Uterus (tissue), 4 donors: ENCODE data around the gene GALNTL6. TPM values are rescaled to one million over a fixed set of nuclear protein-coding genes. Genes with fewer than 3 reads are reported as not detected.

Experiments used
- DNase-seq, 2 donors: peaks; one replicate each; pipeline ENCODE4 v3.0.0-alpha.2; 2019 to 2020
- H3K27ac ChIP-seq, 2 donors: fragments of 200-600 bp; sonication (generic); 1 replicate in 1 of 2; 2 replicates in 1 of 2; pipeline ENCODE4 v1.5.1; 2016 to 2018
- H3K27me3 ChIP-seq, 2 donors: fragments of 200-600 bp; sonication (generic); one replicate each; pipeline ENCODE4 v1.5.1; 2018 to 2019; ENCODE audit warnings: control low read depth in 1 of 2
- H3K36me3 ChIP-seq, 2 donors: fragments of 200-600 bp; sonication (generic); one replicate each; pipeline ENCODE4 v1.5.1; 2019; ENCODE audit warnings: control low read depth in 1 of 2
- H3K4me1 ChIP-seq, 2 donors: fragments of 200-600 bp; sonication (generic); one replicate each; pipeline ENCODE4 v1.5.1; 2018 to 2019; ENCODE audit warnings: control low read depth in 1 of 2
- H3K4me3 ChIP-seq, 2 donors: fragments of 200-600 bp; sonication (generic); 1 replicate in 1 of 2; 2 replicates in 1 of 2; pipeline ENCODE4 v1.5.1; 2018 to 2019; ENCODE audit warnings: mild to moderate bottlenecking in 1 of 2
- H3K9me3 ChIP-seq, 2 donors: fragments of 200-600 bp; sonication (generic); one replicate each; pipeline ENCODE4 v1.5.1; 2019; ENCODE audit warnings: control low read depth in 1 of 2
- POLR2A ChIP-seq, 2 donors: fragments of 450-650 bp; IDR thresholded peaks; one replicate each; pipeline ENCODE4 v1.6.1; 2016; ENCODE audit warnings: antibody characterized with exemption in 2 of 2, mild to moderate bottlenecking in 1 of 2, moderate library complexity in 1 of 2
- intact Hi-C: fragments of 100-400 bp; cut with DNase I; formaldehyde crosslinking; loops from one replicate; pipeline ENCODE4 v1.15.1; 2023; ENCODE audit warnings: low total_unique reads
- total RNA-seq, 4 donors: library from RNA; depleted of rRNA in 3 of 4; stranded (reverse); fragments of >200 nt in 3 of 4; gene quantifications; one replicate each; pipeline versions ENCODE4 v1.1.0 to v1.2.4, GENCODE V29; 2014 to 2023
- TF ChIP-seq, protein P1 (sequence below), 4 experiments: fragments of 200-600 bp in 2 of 4; fragments of 450-650 bp in 2 of 4; sonication (generic) in 2 of 4; IDR thresholded peaks; one replicate each; pipeline ENCODE4 v1.5.1; 2016 to 2019; ENCODE audit warnings: antibody characterized with exemption in 4 of 4, mild to moderate bottlenecking in 2 of 4, moderate library complexity in 1 of 4
- donor health status: DM: yes; HTN: yes; CAD: no.

Gene GALNTL6
- total RNA-seq, 4 donors from 2014 or later, result 2.6 TPM; not detected in 3

DNA sequence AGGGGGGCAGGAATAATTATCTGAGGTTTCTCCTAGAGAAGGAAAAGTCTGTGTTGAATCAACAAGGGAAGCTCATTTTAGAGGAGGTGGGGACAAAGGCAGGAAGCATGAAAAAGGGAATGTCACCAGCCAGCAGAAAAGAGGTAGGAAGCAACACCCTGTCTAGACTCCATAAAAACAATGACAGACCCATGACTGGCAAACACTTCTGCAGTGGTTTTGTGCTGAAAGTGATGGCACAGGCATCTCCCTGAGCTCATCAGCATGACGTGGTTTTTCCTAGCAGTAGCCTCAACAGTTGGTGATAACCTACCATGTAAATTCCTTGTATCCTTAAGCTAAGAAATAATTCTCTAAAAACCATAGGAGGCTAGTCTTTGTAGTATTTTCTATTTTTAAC, 1244.7 kb downstream of the GALNTL6 start:
- no peaks in the 10 kb centered on the region for H3K36me3 ChIP-seq
- intact Hi-C loops, result no loop called here
- no peak for TF ChIP-seq POLR2A (IDR thresholded peaks at IDR 0.05)
- TF ChIP-seq, protein P1, sequence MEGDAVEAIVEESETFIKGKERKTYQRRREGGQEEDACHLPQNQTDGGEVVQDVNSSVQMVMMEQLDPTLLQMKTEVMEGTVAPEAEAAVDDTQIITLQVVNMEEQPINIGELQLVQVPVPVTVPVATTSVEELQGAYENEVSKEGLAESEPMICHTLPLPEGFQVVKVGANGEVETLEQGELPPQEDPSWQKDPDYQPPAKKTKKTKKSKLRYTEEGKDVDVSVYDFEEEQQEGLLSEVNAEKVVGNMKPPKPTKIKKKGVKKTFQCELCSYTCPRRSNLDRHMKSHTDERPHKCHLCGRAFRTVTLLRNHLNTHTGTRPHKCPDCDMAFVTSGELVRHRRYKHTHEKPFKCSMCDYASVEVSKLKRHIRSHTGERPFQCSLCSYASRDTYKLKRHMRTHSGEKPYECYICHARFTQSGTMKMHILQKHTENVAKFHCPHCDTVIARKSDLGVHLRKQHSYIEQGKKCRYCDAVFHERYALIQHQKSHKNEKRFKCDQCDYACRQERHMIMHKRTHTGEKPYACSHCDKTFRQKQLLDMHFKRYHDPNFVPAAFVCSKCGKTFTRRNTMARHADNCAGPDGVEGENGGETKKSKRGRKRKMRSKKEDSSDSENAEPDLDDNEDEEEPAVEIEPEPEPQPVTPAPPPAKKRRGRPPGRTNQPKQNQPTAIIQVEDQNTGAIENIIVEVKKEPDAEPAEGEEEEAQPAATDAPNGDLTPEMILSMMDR (IDR thresholded peaks at IDR 0.05), result no peak
- H3K27ac ChIP-seq, result no peak overlapping the region
- DNase-seq, result no peak
- no peaks in the 10 kb centered on the region for H3K27me3 ChIP-seq
- H3K9me3 ChIP-seq, result no peaks in the 10 kb centered on the region
- H3K4me1 ChIP-seq, result no peaks in the 10 kb centered on the region
- H3K4me3 ChIP-seq, result no peak overlapping the region

DNA sequence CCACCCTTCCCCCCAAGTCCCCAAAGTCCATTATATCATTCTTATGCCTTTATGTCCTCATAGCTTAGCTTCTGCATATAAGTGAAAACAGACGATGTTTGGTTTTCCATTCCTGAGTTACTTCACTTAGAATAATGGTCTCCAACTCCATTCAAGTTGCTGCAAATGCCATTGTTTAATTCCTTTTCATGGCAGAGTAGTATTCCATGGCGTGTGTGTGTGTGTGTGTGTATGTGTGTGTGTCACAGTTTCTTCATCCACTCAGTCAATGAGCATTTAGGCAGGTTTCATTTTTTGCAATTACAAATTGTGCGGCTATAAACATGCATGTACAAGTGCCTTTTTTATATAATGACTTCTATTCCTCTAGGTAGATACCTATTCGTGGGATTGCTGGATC, 1248.0 kb downstream of the GALNTL6 start:
- Histone ChIP-seq H3K4me1 (no peaks in the 10 kb centered on the region), H3K36me3 (no peaks in the 10 kb centered on the region), H3K27ac (no peak overlapping the region), H3K9me3 (no peaks in the 10 kb centered on the region), H3K27me3 (no peaks in the 10 kb centered on the region), H3K4me3 (no peak overlapping the region)
- no peak for DNase-seq
- intact Hi-C loops, result no loop called here
- TF ChIP-seq, protein P1 (IDR thresholded peaks at IDR 0.05), result no peak
- TF ChIP-seq POLR2A (IDR thresholded peaks at IDR 0.05), result no peak

DNA sequence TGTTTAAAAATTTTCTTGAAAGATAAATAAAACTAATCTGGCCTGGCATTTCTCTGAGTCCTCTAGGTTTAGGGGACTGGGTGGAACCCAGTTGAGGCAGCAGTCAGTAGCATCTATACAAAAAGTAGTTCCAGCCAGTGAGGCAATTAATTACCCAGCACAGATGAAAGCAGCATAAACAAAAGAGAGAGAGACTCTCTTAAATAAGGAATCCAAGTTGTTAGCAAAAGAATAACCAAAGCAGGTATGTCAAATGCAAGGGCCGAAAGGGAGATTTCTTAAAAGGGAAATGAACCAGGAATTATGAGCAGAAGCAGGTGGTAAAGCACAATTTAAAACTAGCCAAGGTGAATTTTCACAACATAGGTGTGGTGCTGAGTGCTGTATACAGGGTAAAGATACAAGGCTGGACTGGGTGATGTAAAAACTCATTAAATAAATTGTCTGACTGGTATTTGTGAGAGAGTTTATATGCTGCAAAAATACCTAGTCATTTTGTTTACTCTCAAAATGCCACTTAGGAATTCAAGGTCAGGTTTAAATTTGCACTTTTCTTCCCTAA, 1260.8 kb downstream of the GALNTL6 start:
- intact Hi-C loops, result no loop called here
- H3K27ac ChIP-seq, result no peak overlapping the region
- no peaks in the 10 kb centered on the region for H3K9me3 ChIP-seq
- H3K27me3 ChIP-seq, result no peaks in the 10 kb centered on the region
- DNase-seq, result no peak
- no peak overlapping the region for H3K4me3 ChIP-seq
- no peaks in the 10 kb centered on the region for H3K36me3 ChIP-seq
- TF ChIP-seq, protein P1 (IDR thresholded peaks at IDR 0.05), result no peak
- TF ChIP-seq POLR2A (IDR thresholded peaks at IDR 0.05), result no peak
- H3K4me1 ChIP-seq, result no peaks in the 10 kb centered on the region

DNA sequence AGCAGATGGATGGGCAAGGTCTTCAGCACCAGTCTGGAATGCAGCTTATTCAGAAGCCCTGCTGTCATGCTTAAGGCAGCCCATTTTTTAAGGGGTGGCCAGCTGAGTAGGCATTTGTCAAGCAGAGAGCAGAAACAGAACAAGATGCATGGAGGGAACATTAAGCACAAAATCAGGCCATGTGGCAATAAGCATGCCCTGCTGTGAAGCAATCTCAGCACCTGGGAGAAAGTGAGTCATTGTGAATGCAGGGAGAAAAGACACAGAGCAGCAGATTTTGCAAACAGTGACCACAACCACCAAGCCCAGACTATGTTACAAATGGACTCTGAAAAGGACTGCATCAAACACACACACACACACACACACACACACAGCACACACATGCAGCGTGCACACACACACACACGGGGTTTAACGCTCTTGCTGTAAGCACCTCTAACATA, 1261.3 kb downstream of the GALNTL6 start:
- Histone ChIP-seq H3K27ac (no peak overlapping the region), H3K9me3 (no peaks in the 10 kb centered on the region), H3K27me3 (no peaks in the 10 kb centered on the region), H3K36me3 (no peaks in the 10 kb centered on the region), H3K4me1 (no peaks in the 10 kb centered on the region), H3K4me3 (no peak overlapping the region)
- TF ChIP-seq POLR2A (IDR thresholded peaks at IDR 0.05), result no peak
- TF ChIP-seq, protein P1 (IDR thresholded peaks at IDR 0.05), result no peak
- intact Hi-C loops, result no loop called here
- peak in 1 of 2 donors; percentile 11 for DNase-seq

DNA sequence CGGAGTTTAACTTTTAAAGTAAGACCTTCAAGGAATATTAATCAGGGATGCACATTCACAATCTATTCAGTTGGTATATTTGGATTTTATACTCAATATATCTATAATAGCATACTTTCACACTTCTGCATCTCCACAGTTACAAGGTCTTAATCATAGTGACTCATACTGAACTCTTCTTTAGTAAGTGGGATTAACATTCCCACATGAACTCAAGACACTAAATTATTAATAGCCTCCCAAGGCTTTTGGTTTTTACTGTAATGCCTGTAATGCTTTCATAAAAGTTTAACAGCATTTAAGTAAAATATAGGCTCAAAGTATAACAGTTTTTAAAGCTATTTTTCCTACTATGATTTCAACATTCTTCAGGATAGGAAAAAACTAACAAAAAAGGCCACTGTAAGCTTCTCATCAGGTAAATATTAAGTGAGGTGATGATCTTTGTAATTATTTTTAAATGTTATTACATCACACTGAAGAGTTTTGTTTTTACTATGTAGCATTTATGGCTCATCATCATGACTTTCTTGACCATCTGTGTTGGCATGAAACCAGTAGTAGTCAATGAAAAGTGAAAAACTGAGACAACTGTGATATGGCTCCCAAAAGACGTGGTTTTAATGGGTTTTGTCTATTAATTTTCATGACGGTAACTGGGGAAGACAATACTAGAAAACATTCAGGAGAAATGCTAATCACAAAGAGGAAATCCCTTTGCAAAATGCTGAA, 1263.9 kb downstream of the GALNTL6 start:
- intact Hi-C loops, result no loop called here
- H3K4me3 ChIP-seq, result no peak overlapping the region
- no peak overlapping the region for H3K27ac ChIP-seq
- H3K27me3 ChIP-seq, result no peaks in the 10 kb centered on the region
- DNase-seq, result no peak
- H3K9me3 ChIP-seq, result no peaks in the 10 kb centered on the region
- TF ChIP-seq POLR2A (IDR thresholded peaks at IDR 0.05), result no peak
- TF ChIP-seq, protein P1 (IDR thresholded peaks at IDR 0.05), result no peak
- H3K4me1 ChIP-seq, result no peaks in the 10 kb centered on the region
- no peaks in the 10 kb centered on the region for H3K36me3 ChIP-seq
